MCF 10A (cell line): ENCODE results near the gene CLECL1. TPM values are rescaled to one million over a fixed set of nuclear protein-coding genes. Genes with fewer than 3 reads are reported as not detected.

Source experiments
- BruUV-seq: library from RNA; stranded (reverse); fragments of 400-500 nt; replicated peaks from 2 replicates; lab custom pipeline; 2021; lab: Mats Ljungman, UMichigan
- CTCF ChIA-PET: fragments of 300-600 bp; sonication (Branson Sonifier 250); formaldehyde crosslinking; extraction: SDS; loops from one replicate; lab custom pipeline; 2021; ENCODE audit warnings: antibody characterized with exemption, inconsistent platforms; lab: Yijun Ruan, JAX
- POLR2A ChIA-PET: fragments of 300-600, 350-650 bp; sonication (Branson Sonifier 250); formaldehyde crosslinking; extraction: SDS; loops from one replicate; lab custom pipeline; 2020; ENCODE audit warnings: antibody characterized with exemption, inconsistent platforms; lab: Yijun Ruan, JAX
- DNase-seq: peaks from one replicate; pipeline ENCODE4 v3.0.0-alpha.2; 2018; ENCODE audit not compliant: unreplicated experiment
- H3K27ac Mint-ChIP-seq: one replicate; pipeline ENCODE4 v1.8.0; 2022; ENCODE audit warnings: mild to moderate bottlenecking, low read depth, mixed read lengths; ENCODE audit not compliant: unreplicated experiment
- H3K27me3 Mint-ChIP-seq: one replicate; pipeline ENCODE4 v1.8.0; 2022; ENCODE audit warnings: mixed read lengths; ENCODE audit not compliant: insufficient read depth, unreplicated experiment
- H3K36me3 Mint-ChIP-seq: one replicate; pipeline ENCODE4 v1.8.0; 2022; ENCODE audit warnings: mild to moderate bottlenecking, moderate library complexity, mixed read lengths; ENCODE audit not compliant: insufficient read depth, unreplicated experiment
- H3K4me1 Mint-ChIP-seq: one replicate; pipeline ENCODE4 v1.8.0; 2022; ENCODE audit warnings: mixed read lengths; ENCODE audit not compliant: insufficient read depth, unreplicated experiment
- H3K4me3 Mint-ChIP-seq: one replicate; pipeline ENCODE4 v1.8.0; 2022; ENCODE audit warnings: mild to moderate bottlenecking, moderate library complexity, mixed read lengths; ENCODE audit not compliant: unreplicated experiment
- H3K9me3 Mint-ChIP-seq: one replicate; pipeline ENCODE4 v1.8.0; 2022; ENCODE audit warnings: mixed read lengths; ENCODE audit not compliant: unreplicated experiment
- CTCF ChIP-seq: fragments of 200-600 bp; IDR thresholded peaks from one replicate; pipeline ENCODE4 v1.8.0; 2022; ENCODE audit warnings: antibody characterized with exemption, mild to moderate bottlenecking; ENCODE audit not compliant: unreplicated experiment
- intact Hi-C: fragments of 100-400 bp; cut with micrococcal nuclease; formaldehyde crosslinking; loops from 2 replicates; pipeline ENCODE4 v1.14.1; 2022
- total RNA-seq: library from RNA; stranded (reverse); gene quantifications from 2 replicates; pipeline ENCODE4 v1.2.3, GENCODE V29; 2022

Gene CLECL1
- total RNA-seq, 1 experiment from 2014 or later: not detected

- intact Hi-C loops: no loop called here
- BruUV-seq: no TSS peak
- Mint-ChIP-seq H3K4me1 (no peaks in the 10 kb centered on the region), H3K36me3 (no peaks in the 10 kb centered on the region), H3K9me3 (no peaks in the 10 kb centered on the region), H3K27ac (no peak within 1 kb of the TSS), H3K27me3 (peaks cover 57% of the 10 kb centered on the region), H3K4me3 (no peak within 1 kb of the TSS)
- TF ChIP-seq CTCF: no peak
- ChIA-PET POLR2A (no interaction called here), CTCF (interaction anchor here (1.7 to 3.8 kb wide), 2 partner anchors 10 to 13 kb away, joined by 4 to 29 read pairs; no protein-coding TSS in a partner anchor)
- no peak for DNase-seq
These were observed 28.0 kb upstream of the CLECL1 start, which contains the start of gene CD69 for GRCh38 chr12:9760699-9761418. CD69 (minus strand) TSS chr12:9760901; CDS start chr12:9760820, 81 bp downstream.

GRCh38 chr12:9760120-9760519 lies 27.2 kb upstream of the CLECL1 start:
- TF ChIP-seq CTCF: no peak
- BruUV-seq: no TSS peak
- POLR2A ChIA-PET: interaction anchor here (0.7 kb wide), 1 partner anchor 86 kb away, joined by 3 read pairs; no protein-coding TSS in a partner anchor
- Mint-ChIP-seq H3K4me3 (no peak overlapping the region), H3K4me1 (no peaks in the 10 kb centered on the region), H3K27me3 (peaks cover 65% of the 10 kb centered on the region), H3K9me3 (no peaks in the 10 kb centered on the region), H3K36me3 (no peaks in the 10 kb centered on the region), H3K27ac (no peak overlapping the region)
- intact Hi-C loops: no loop called here
- CTCF ChIA-PET: interaction anchor here (3.8 kb wide), 1 partner anchor 9 kb away, joined by 29 read pairs; no protein-coding TSS in a partner anchor
- no peak for DNase-seq

GRCh38 chr12:9759694-9760093 lies 26.8 kb upstream of the CLECL1 start:
- Mint-ChIP-seq H3K9me3 (no peaks in the 10 kb centered on the region), H3K4me1 (no peaks in the 10 kb centered on the region), H3K27me3 (peaks cover 69% of the 10 kb centered on the region), H3K4me3 (no peak overlapping the region), H3K36me3 (no peaks in the 10 kb centered on the region), H3K27ac (no peak overlapping the region)
- POLR2A ChIA-PET: interaction anchor here (0.7 kb wide), 1 partner anchor 86 kb away, joined by 3 read pairs; no protein-coding TSS in a partner anchor
- no TSS peak for BruUV-seq
- intact Hi-C loops: loop anchor here (10.0 kb wide), 1 partner anchor 245 kb away; no protein-coding TSS in a partner anchor
- CTCF ChIA-PET: interaction anchor here (3.8 kb wide), 1 partner anchor 9 kb away, joined by 29 read pairs; no protein-coding TSS in a partner anchor
- DNase-seq: no peak
- TF ChIP-seq CTCF: no peak

GRCh38 chr12:9758119-9758518 lies 25.2 kb upstream of the CLECL1 start:
- H3K4me3 Mint-ChIP-seq: no peak overlapping the region
- TF ChIP-seq CTCF: no peak
- H3K36me3 Mint-ChIP-seq: no peaks in the 10 kb centered on the region
- intact Hi-C loops: loop anchor here (10.0 kb wide), 1 partner anchor 247 kb away; no protein-coding TSS in a partner anchor
- no TSS peak for BruUV-seq
- no peaks in the 10 kb centered on the region for H3K4me1 Mint-ChIP-seq
- no peaks in the 10 kb centered on the region for H3K9me3 Mint-ChIP-seq
- peaks cover 80% of the 10 kb centered on the region for H3K27me3 Mint-ChIP-seq
- ChIA-PET CTCF (interaction anchor here (0.6 to 1.7 kb wide), 8 partner anchors 8 to 338 kb away, joined by 3 to 9 read pairs (median 4); no protein-coding TSS in a partner anchor), POLR2A (no interaction called here)
- H3K27ac Mint-ChIP-seq: no peak overlapping the region
- DNase-seq: no peak
